Measurements from ENCODE around the gene SHF.

Gene SHF

GRCh38 chr15:45199136-45199810 is 11.5 kb upstream of the SHF start:
- peak overlapping the region; percentile 90 for H3K27ac ChIP-seq (ENCODE audit: low read depth, low read length)
- H3K27me3 ChIP-seq (ENCODE audit: control insufficient read depth in 5 of 5, insufficient read depth in 4 of 5, low read length in 5 of 5) = no peaks in the 10 kb centered on the region
- H3K4me1 ChIP-seq (ENCODE audit: control insufficient read depth in 5 of 5, insufficient read depth in 5 of 5, low read length in 5 of 5) = peaks cover 0 to 32% (median 19%) of the 10 kb centered on the region in 5 donors
- H3K36me3 ChIP-seq (ENCODE audit: control insufficient read depth in 5 of 5, insufficient read depth in 5 of 5, low read length in 5 of 5) = no peaks in the 10 kb centered on the region
- no peaks in the 10 kb centered on the region for H3K9me3 ChIP-seq (ENCODE audit: control insufficient read depth in 5 of 5, low read length in 5 of 5)
- H3K4me3 ChIP-seq (ENCODE audit: low read depth in 1 of 5, low read length in 5 of 5) = peak overlapping the region; percentile 76 to 97 (median 95)
- H3K9ac ChIP-seq (ENCODE audit: low read length in 5 of 5) = peak overlapping the region in 4 of 5 donors; percentile 70 to 86 (median 78)

DNA sequence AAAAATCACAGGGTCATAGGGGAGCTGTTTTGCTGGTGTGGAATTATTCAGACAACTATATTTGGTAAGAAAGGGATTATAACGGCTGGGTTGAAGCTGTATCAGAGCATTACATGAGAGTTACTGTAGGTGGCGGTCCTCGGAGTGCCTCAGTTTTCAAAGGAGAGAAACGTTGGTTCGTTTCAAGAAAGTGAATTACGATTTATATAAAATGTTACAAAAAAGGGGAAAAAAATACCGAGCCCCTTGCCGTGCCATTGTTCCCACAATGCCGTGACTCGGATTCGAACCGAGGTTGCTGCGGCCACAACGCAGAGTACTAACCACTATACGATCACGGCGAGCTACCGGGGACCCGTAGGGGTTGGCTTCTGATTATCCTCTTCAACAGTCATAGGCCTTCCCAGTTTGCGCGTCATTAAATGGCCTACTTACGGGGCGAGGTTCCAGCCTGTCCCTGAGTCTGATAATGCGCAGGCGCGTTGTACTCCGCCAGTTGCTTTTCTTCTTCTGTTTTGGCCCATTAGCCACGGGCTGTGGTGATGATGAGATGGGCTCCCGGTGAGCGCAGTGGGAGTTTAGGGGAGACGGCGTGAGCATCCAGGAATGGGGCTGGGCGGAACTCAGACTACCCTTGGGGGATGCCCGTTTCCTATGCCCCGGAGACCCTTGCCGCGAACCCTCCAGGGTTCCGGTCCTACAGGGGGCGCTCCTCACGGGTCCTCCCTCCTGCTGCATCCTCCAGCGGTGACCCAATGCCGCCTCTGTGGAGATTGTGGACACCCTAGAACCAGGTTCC is 10.8 kb upstream of the SHF start:
- Histone ChIP-seq H3K4me1 (ENCODE audit: control insufficient read depth in 5 of 5, insufficient read depth in 5 of 5, low read length in 5 of 5) (peaks cover 0 to 30% (median 19%) of the 10 kb centered on the region in 5 donors), H3K9me3 (ENCODE audit: control insufficient read depth in 5 of 5, low read length in 5 of 5) (no peaks in the 10 kb centered on the region), H3K4me3 (ENCODE audit: low read depth in 1 of 5, low read length in 5 of 5) (peak overlapping the region; percentile 76 to 97 (median 95)), H3K9ac (ENCODE audit: low read length in 5 of 5) (peak overlapping the region in 4 of 5 donors; percentile 70 to 86 (median 82)), H3K36me3 (ENCODE audit: control insufficient read depth in 5 of 5, insufficient read depth in 5 of 5, low read length in 5 of 5) (no peaks in the 10 kb centered on the region), H3K27ac (ENCODE audit: low read depth, low read length) (peak overlapping the region; percentile 90), H3K27me3 (ENCODE audit: control insufficient read depth in 5 of 5, insufficient read depth in 4 of 5, low read length in 5 of 5) (no peaks in the 10 kb centered on the region)

DNA sequence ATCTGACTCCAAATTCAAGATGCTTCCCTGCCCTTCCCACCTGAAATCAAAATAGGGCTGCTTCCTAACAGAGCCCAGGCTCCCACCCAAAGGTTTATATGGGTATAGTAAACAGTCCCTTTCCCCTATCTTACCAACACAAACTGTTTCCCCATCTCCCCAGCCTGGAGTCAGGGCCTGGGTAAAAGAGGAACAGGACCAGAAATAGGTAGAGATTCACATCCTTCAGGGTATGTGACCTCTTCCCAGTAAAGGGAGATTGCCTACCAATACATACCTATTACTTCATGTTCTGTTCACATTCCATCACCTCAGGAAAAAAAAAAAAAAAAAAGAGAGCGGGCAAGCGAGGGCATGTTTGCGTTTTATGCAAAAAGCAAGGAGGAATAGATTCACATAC is 9.7 kb upstream of the SHF start:
- H3K9ac ChIP-seq (ENCODE audit: low read length in 5 of 5) = no peak overlapping the region
- no peaks in the 10 kb centered on the region for H3K9me3 ChIP-seq (ENCODE audit: control insufficient read depth in 5 of 5, low read length in 5 of 5)
- H3K4me3 ChIP-seq (ENCODE audit: low read depth in 1 of 5, low read length in 5 of 5) = peak overlapping the region; percentile 76 to 97 (median 95)
- no peak overlapping the region for H3K27ac ChIP-seq (ENCODE audit: low read depth, low read length)
- no peaks in the 10 kb centered on the region for H3K27me3 ChIP-seq (ENCODE audit: control insufficient read depth in 5 of 5, insufficient read depth in 4 of 5, low read length in 5 of 5)
- H3K36me3 ChIP-seq (ENCODE audit: control insufficient read depth in 5 of 5, insufficient read depth in 5 of 5, low read length in 5 of 5) = no peaks in the 10 kb centered on the region
- peaks cover 0 to 23% (median 13%) of the 10 kb centered on the region in 5 donors for H3K4me1 ChIP-seq (ENCODE audit: control insufficient read depth in 5 of 5, insufficient read depth in 5 of 5, low read length in 5 of 5)

GRCh38 chr15:45187578-45187893 is 230 bp downstream of the SHF start:
- H3K27ac ChIP-seq (ENCODE audit: low read depth, low read length) = no peak overlapping the region
- peak overlapping the region in 3 of 5 donors; percentile 11 to 55 (median 53) for H3K4me3 ChIP-seq (ENCODE audit: low read depth in 1 of 5, low read length in 5 of 5)
- no peaks in the 10 kb centered on the region for H3K9me3 ChIP-seq (ENCODE audit: control insufficient read depth in 5 of 5, low read length in 5 of 5)
- H3K4me1 ChIP-seq (ENCODE audit: control insufficient read depth in 5 of 5, insufficient read depth in 5 of 5, low read length in 5 of 5) = peaks cover 0 to 23% (median 18%) of the 10 kb centered on the region in 5 donors
- peaks cover 0 to 9% (median 0%) of the 10 kb centered on the region in 5 donors for H3K27me3 ChIP-seq (ENCODE audit: control insufficient read depth in 5 of 5, insufficient read depth in 4 of 5, low read length in 5 of 5)
- no peaks in the 10 kb centered on the region for H3K36me3 ChIP-seq (ENCODE audit: control insufficient read depth in 5 of 5, insufficient read depth in 5 of 5, low read length in 5 of 5)
- no peak overlapping the region for H3K9ac ChIP-seq (ENCODE audit: low read length in 5 of 5)

GRCh38 chr15:45186771-45187577 is 792 bp downstream of the SHF start:
- peak overlapping the region; percentile 17 for H3K27ac ChIP-seq (ENCODE audit: low read depth, low read length)

GRCh38 chr15:45185903-45186770 is 1.6 kb downstream of the SHF start:
- Histone ChIP-seq H3K36me3 (ENCODE audit: control insufficient read depth in 5 of 5, insufficient read depth in 5 of 5, low read length in 5 of 5) (no peaks in the 10 kb centered on the region), H3K9me3 (ENCODE audit: control insufficient read depth in 5 of 5, low read length in 5 of 5) (no peaks in the 10 kb centered on the region), H3K27me3 (ENCODE audit: control insufficient read depth in 5 of 5, insufficient read depth in 4 of 5, low read length in 5 of 5) (peaks cover 0 to 9% (median 0%) of the 10 kb centered on the region in 5 donors), H3K4me3 (ENCODE audit: low read depth in 1 of 5, low read length in 5 of 5) (peak overlapping the region in 3 of 5 donors; percentile 50 to 55 (median 53)), H3K9ac (ENCODE audit: low read length in 5 of 5) (peak overlapping the region in 1 of 5 donors; percentile 38), H3K27ac (ENCODE audit: low read depth, low read length) (peak overlapping the region; percentile 17), H3K4me1 (ENCODE audit: control insufficient read depth in 5 of 5, insufficient read depth in 5 of 5, low read length in 5 of 5) (peaks cover 0 to 23% (median 18%) of the 10 kb centered on the region in 5 donors)

More at GRCh38 chr15:45186771-45187577, 792 bp downstream of the SHF start:
- Histone ChIP-seq H3K9me3 (ENCODE audit: control insufficient read depth in 5 of 5, low read length in 5 of 5) (no peaks in the 10 kb centered on the region), H3K4me3 (ENCODE audit: low read depth in 1 of 5, low read length in 5 of 5) (peak overlapping the region; percentile 5 to 55 (median 50)), H3K36me3 (ENCODE audit: control insufficient read depth in 5 of 5, insufficient read depth in 5 of 5, low read length in 5 of 5) (no peaks in the 10 kb centered on the region), H3K27me3 (ENCODE audit: control insufficient read depth in 5 of 5, insufficient read depth in 4 of 5, low read length in 5 of 5) (peaks cover 0 to 9% (median 0%) of the 10 kb centered on the region in 5 donors), H3K4me1 (ENCODE audit: control insufficient read depth in 5 of 5, insufficient read depth in 5 of 5, low read length in 5 of 5) (peaks cover 0 to 23% (median 18%) of the 10 kb centered on the region in 5 donors), H3K9ac (ENCODE audit: low read length in 5 of 5) (peak overlapping the region in 3 of 5 donors; percentile 11 to 38 (median 13))

GRCh38 chr15:45185069-45185779 is 2.5 kb downstream of the SHF start:
- Histone ChIP-seq H3K27ac (ENCODE audit: low read depth, low read length) (no peak overlapping the region), H3K36me3 (ENCODE audit: control insufficient read depth in 5 of 5, insufficient read depth in 5 of 5, low read length in 5 of 5) (no peaks in the 10 kb centered on the region), H3K4me3 (ENCODE audit: low read depth in 1 of 5, low read length in 5 of 5) (no peak overlapping the region), H3K9ac (ENCODE audit: low read length in 5 of 5) (no peak overlapping the region), H3K9me3 (ENCODE audit: control insufficient read depth in 5 of 5, low read length in 5 of 5) (no peaks in the 10 kb centered on the region), H3K4me1 (ENCODE audit: control insufficient read depth in 5 of 5, insufficient read depth in 5 of 5, low read length in 5 of 5) (peaks cover 0 to 23% (median 18%) of the 10 kb centered on the region in 5 donors), H3K27me3 (ENCODE audit: control insufficient read depth in 5 of 5, insufficient read depth in 4 of 5, low read length in 5 of 5) (peaks cover 0 to 9% (median 0%) of the 10 kb centered on the region in 5 donors)

DNA sequence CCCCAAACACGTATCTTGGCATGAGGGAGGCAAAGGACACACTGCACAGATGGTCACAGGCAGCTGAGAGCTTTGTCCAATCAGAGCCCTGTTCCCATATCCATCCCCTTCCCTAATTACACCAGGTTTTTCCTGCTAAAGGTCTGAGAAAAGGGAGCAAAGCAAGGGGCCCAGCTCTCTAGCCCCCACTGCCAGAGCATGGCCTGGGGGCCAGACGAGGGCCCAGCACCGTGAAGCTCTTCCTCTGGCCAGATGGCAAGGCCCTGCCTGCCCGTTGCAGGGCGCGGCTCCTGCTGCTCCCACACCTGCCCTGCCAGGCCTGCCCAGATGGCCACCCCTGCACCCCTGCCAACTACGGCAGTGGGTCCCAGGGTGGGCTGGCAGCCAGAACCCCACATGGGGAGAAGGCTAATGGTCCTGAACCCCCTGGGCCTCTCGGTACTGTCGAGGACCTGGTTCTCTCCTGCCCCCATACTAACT is 3.2 kb downstream of the SHF start:
- Histone ChIP-seq H3K27ac (ENCODE audit: low read depth, low read length) (no peak overlapping the region), H3K4me1 (ENCODE audit: control insufficient read depth in 5 of 5, insufficient read depth in 5 of 5, low read length in 5 of 5) (peaks cover 0 to 23% (median 18%) of the 10 kb centered on the region in 5 donors), H3K27me3 (ENCODE audit: control insufficient read depth in 5 of 5, insufficient read depth in 4 of 5, low read length in 5 of 5) (peaks cover 0 to 9% (median 0%) of the 10 kb centered on the region in 5 donors)

More for the DNA sequence above, 3.2 kb downstream of the SHF start:
- no peaks in the 10 kb centered on the region for H3K9me3 ChIP-seq (ENCODE audit: control insufficient read depth in 5 of 5, low read length in 5 of 5)
- H3K9ac ChIP-seq (ENCODE audit: low read length in 5 of 5) = no peak overlapping the region
- H3K36me3 ChIP-seq (ENCODE audit: control insufficient read depth in 5 of 5, insufficient read depth in 5 of 5, low read length in 5 of 5) = no peaks in the 10 kb centered on the region
- H3K4me3 ChIP-seq (ENCODE audit: low read depth in 1 of 5, low read length in 5 of 5) = no peak overlapping the region
